GM19099 (cell line): Measurements from ENCODE around the gene IP6K3.

Experiments used
- POLR2A ChIP-seq: IDR thresholded peaks from 3 replicates; pipeline ENCODE4 v1.6.1; 2011; ENCODE audit warnings: low read depth; ENCODE audit not compliant: insufficient read length; ENCODE audit errors: extremely low read depth

Gene IP6K3

DNA sequence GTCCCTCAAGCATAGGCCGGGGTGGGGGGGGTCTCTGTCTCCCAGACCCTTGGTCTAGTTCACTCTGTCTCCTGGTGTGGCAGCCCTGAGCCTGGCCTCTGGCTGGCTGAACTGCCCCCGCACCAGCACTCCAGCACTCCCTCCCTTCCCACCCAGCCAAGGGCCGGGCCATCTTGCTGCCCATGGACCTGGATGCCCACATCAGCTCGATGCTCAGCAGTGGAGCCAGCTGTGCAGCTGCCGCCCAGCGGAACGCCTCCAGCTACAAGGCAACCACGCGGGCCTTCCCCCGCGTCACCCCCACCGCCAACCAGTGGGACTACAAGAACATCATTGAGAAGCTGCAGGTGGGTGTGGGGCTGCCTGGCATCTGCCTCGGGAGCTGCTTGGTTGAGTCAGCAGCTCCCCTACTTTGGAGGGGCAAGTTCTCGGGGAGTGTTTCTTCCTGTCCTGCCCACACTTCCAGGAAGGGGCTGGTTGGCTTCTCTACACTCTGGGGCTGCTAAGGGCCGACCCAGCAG lies 63.6 kb downstream of the IP6K3 start:
- TF ChIP-seq POLR2A: no peak

DNA sequence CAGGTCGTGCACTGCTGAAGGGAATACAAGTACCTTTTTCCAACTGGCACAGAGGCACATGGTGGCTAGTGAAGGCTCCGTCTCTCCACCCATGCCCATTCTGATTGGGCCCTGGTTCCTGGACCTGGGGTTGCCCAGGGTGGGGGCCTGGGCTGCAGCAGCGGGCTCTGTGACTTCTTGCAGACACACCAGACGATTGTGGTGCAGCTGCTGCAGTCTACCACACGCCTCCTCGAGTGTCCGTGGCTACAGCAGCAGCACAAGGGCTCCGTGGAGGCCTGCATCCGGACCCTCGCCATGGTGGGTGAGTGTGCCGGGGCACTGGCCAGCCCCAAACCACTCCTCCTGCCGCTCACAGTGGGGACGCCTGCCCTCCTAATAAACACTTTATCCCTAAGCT lies 64.4 kb downstream of the IP6K3 start:
- TF ChIP-seq POLR2A: no peak

DNA sequence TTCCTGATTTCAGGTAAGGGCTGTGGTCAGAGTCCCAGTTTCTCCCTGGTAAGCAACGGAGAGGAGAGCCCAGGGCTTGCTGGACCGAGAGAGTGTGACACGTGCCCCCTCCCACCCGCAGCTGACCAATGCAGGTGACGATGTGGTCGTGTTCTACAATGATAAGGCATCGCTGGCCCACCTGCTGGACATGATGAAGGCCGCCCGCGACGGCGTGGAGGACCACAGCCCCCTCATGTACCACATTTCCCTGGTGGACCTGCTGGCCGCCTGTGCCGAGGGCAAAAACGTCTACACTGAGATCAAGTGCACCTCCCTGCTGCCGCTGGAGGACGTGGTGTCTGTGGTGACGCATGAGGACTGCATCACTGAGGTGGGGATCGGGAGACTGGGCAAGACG lies 66.9 kb downstream of the IP6K3 start:
- no peak for TF ChIP-seq POLR2A

DNA sequence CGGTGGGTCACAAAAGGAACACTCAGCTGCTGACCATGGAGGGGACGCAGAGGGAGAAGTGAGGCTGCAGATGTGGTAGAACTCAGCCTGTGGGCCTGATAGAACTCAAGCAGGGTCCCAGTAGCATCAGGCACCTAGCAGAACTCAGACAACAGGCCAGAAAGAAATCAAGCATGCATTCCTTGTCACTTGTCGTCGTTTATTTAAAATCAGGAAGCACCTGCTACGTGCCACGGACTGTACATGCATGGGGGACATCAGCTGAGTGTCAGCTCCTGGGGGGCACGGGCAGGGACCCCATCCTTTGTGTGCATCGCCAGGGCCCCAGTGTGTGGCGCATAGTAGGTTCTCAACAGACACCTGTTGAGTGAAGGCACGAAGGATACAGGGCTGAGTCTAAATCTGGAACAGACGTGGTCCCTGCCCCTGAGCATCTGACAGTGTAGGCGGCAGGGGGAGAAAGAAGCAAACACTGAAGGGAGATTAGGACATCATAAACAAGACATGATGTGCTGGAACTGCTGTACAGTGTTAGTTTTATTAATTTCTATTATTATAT lies 67.7 kb downstream of the IP6K3 start:
- TF ChIP-seq POLR2A: no peak

DNA sequence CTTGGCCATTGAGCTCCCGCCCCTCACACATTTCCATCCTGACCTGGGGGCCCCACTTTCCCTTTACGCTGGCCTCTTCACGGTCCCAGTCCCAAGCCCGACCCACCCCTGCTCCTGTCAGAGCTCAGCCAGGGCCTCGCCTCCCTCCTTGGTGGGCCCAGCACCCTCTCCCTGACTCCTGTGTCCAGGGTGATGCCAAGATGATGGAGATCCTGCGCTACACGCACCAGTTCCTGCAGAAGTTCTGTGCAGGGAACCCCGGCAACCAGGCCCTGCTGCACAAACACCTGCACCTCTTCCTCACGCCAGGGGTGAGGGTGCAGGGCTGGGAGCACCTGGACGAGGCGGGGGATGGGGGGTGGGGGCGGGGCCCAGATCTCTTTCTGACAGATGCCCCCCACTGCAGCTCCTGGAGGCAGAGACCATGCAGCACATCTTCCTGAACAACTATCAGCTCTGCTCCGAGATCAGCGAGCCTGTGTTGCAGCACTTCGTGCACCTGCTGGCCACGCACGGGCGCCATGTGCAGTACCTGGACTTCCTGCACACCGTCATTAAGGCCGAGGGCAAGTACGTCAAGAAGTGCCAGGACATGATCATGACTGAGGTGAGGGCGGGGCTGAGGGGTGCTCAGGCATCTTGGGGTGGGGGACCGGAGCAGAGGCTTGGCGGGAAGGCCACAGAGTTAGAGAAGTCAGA lies 68.3 kb downstream of the IP6K3 start:
- no peak for TF ChIP-seq POLR2A

DNA sequence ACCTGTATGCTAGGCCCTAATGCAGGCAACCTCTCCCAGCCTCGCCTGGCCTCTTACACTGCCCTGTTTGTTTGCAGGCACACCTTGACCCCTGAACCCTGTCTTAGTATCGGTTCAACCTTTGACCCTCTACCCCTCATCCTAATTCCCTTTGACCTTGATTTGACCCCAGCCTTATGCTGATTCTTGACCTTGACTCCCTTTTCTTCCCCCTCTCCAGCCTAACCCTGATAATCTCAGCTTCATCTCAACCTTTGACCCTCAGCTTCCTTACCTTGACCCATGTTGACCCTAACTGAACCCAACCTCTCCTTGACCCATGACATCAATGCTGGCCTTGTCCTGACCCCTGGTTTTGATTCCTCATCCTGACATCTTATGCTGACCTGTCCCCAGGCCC lies 69.0 kb downstream of the IP6K3 start:
- TF ChIP-seq POLR2A: no peak

DNA sequence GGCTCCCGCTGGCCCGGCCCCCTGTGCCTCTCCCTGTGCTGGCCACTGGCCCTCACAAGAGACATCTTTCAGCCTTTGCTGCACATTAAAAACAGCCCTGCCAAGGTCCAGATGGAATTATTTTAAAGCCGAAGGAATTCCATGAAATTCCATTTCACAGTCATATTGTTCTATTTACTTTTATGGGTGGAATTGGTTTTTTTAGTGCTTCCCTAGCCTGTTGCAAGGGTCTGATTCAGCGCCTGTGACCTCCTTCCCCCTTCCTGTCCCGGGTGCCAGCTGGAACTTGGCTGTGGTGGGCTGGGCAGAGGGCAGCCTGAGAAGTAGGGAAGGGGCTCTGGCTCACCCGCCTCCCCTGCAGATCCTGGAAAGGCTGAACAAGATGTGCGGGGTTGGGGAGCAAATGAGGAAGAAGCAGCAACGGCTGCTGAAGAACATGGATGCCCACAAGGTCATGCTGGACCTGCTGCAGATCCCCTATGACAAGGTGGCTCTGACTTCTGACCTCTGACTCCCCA lies 69.5 kb downstream of the IP6K3 start:
- TF ChIP-seq POLR2A: no peak

DNA sequence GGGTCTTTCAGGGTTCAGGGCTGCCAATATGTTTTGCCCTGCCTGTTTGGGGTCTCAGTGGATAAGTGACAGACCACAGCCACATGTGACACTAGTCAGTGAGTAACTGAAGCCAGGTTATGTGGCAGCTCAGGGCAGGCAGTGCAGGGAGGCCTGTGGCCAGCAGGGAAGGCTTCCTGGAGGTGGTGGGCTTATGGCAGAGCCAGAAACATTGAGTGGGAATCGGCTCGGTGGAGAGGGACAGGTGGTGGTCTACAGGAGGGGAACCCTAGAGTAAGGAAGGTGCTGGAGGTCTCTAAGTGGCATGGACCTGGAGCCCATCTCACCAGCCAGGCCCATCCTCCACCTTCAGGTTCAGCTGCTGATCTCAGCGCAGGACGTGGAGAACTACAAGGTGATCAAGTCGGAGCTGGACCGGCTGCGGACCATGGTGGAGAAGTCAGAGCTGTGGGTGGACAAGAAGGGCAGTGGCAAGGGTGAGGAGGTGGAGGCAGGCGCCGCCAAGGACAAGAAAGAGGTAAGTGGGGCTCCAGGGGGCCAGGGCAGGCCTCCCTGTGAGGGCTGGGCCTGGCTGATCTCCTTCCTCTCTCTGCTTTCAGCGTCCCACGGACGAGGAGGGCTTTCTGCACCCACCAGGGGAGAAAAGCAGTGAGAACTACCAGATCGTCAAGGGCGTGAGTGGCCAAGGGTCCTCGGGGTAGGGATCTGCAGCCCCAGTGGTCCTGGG lies 70.1 kb downstream of the IP6K3 start:
- TF ChIP-seq POLR2A: no peak

DNA sequence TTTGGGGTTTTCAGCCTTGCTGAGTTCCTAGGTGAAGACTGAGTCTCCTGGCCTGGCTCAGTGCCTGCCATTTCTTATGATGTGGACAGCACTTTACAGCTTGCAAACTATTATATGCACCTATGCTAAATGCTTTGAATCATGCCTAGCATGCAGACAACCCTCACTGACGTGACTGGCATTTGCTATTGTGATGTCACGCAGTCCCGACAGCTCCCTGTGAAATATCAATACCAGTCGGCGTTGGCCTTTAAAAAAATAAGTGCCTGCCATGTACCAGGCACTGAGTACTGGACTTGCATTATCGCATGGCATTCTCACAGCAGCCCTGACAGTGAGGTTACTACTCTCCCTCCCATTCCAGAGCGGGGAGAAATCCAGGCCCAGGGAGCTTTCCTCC lies 70.7 kb downstream of the IP6K3 start:
- TF ChIP-seq POLR2A: no peak

DNA sequence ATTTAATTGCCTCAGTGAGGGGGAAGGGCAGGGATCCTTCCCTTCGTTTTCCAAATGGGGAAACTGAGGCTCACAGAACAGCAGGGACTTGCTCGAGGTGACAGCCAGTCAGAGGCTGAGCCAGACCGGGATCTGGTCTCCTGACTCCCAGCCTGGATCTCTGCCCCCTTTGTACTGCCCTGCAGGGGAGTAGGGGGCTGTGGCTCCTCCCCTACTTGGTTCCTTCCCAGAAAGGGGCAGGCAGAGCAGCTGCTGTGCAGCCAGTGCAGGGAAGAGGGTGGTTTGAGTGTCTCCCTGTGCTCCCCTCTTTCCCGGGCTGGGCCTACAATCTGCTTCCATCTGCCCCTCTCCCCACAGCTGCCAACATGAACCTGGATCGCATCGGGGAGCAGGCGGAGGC lies 72.9 kb downstream of the IP6K3 start:
- TF ChIP-seq POLR2A: no peak

DNA sequence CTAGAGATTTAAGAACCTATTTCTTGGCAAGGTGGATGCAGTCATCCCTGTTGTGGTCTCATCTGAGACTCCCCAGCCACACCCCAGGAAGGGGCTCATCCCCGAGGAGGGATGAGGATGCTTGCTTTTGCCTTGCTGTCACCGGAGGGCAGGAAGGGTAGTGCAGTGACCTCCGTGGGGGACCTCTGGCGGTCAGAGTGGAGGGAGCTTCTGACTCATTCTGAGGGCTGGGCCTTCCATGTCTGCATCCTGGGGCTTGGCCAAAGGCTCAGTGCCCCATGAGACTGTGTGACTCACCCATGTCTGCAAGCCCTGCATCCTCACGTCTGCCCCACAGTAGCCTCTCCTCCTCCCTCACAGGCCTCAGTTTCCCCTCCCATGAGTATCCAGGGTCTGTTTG lies 73.9 kb downstream of the IP6K3 start:
- TF ChIP-seq POLR2A: no peak

DNA sequence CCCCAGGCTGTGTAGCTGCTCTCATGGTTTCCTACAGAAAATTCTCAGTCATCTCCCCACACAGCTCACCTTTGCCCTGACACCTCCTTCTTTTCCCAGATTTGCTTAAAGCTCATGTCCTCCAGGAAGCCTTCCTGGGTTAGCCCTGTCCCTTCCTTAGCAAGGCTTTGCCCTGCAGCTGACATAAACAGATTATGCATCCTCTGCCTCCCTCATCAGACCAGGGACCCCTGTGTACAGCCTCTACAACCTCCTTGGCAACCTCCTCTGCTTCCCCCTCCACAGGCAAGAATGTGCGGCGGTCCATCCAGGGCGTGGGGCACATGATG lies 75.0 kb downstream of the IP6K3 start:
- TF ChIP-seq POLR2A: no peak
